Mesenchymal stem cell (in vitro differentiated cells and primary cell): ENCODE measurements around the gene SYT8.

ENCODE experiments used
- DNase-seq: peaks from one replicate; pipeline ENCODE4 v3.0.0-alpha.2; 2013
- H2AFZ ChIP-seq: one replicate; pipeline ENCODE4 v1.6.1; 2013; ENCODE audit warnings: low read depth, mild to moderate bottlenecking, control low read depth, inconsistent platforms, low read length, moderate library complexity
- H2AK5ac ChIP-seq: 2 replicates; pipeline ENCODE4 v1.6.1; 2013; ENCODE audit warnings: low read length, moderate library complexity, mild to moderate bottlenecking, inconsistent platforms; ENCODE audit not compliant: severe bottlenecking
- H2BK120ac ChIP-seq: one replicate; pipeline ENCODE4 v1.6.1; 2013; ENCODE audit warnings: low read depth, mild to moderate bottlenecking, inconsistent platforms, low read length, moderate library complexity
- H2BK12ac ChIP-seq, 2 experiments: one replicate each; pipeline ENCODE4 v1.6.1; 2013; ENCODE audit warnings: inconsistent platforms in 2 of 2, low read length in 2 of 2, mild to moderate bottlenecking in 2 of 2, moderate library complexity in 2 of 2, control low read depth in 1 of 2
- H2BK15ac ChIP-seq: one replicate; pipeline ENCODE4 v1.6.1; 2013; ENCODE audit warnings: mild to moderate bottlenecking, low read depth, inconsistent platforms; ENCODE audit not compliant: poor library complexity, severe bottlenecking
- H2BK5ac ChIP-seq: 2 replicates; pipeline ENCODE4 v1.6.1; 2013; ENCODE audit warnings: low read depth, mild to moderate bottlenecking, low read length, control low read depth, inconsistent platforms; ENCODE audit not compliant: poor library complexity, severe bottlenecking
- H3K14ac ChIP-seq, 2 experiments: one replicate each; pipeline ENCODE4 v1.6.1; 2013; ENCODE audit warnings: inconsistent platforms in 2 of 2, low read length in 2 of 2, control low read depth in 1 of 2, mild to moderate bottlenecking in 1 of 2, moderate library complexity in 1 of 2
- H3K18ac ChIP-seq, 2 experiments: one replicate each; pipeline ENCODE4 v1.6.1; 2013; ENCODE audit warnings: inconsistent platforms in 2 of 2, low read length in 2 of 2, control low read depth in 1 of 2, low read depth in 1 of 2, mild to moderate bottlenecking in 1 of 2
- H3K23ac ChIP-seq, 2 experiments: one replicate each; pipeline ENCODE4 v1.6.1; 2013; ENCODE audit warnings: inconsistent platforms in 2 of 2, low read length in 2 of 2, mild to moderate bottlenecking in 2 of 2, moderate library complexity in 2 of 2, control low read depth in 1 of 2
- H3K27ac ChIP-seq: 2 replicates; pipeline ENCODE4 v1.5.1; 2013; ENCODE audit warnings: mild to moderate bottlenecking, moderate library complexity, low read length, control low read depth, inconsistent platforms; ENCODE audit not compliant: poor library complexity, severe bottlenecking
- H3K27me3 ChIP-seq, 2 experiments: 2 replicates each; pipeline versions ENCODE4 v1.6.1 to v1.7.0; 2013; ENCODE audit warnings: low read length in 2 of 2, mild to moderate bottlenecking in 2 of 2, moderate library complexity in 2 of 2, control low read depth in 1 of 2, inconsistent platforms in 1 of 2; ENCODE audit not compliant: control insufficient read depth in 1 of 2, insufficient read depth in 1 of 2
- H3K36me3 ChIP-seq, 2 experiments: 2 replicates each; pipeline versions ENCODE4 v1.6.1 to v1.7.0; 2013; ENCODE audit warnings: low read length in 2 of 2, control low read depth in 1 of 2, inconsistent platforms in 1 of 2, low read depth in 1 of 2, mild to moderate bottlenecking in 1 of 2; ENCODE audit not compliant: insufficient read depth in 2 of 2, control insufficient read depth in 1 of 2
- H3K4ac ChIP-seq, 2 experiments: one replicate each; pipeline ENCODE4 v1.6.1; 2013; ENCODE audit warnings: inconsistent platforms in 2 of 2, low read length in 2 of 2, mild to moderate bottlenecking in 2 of 2, moderate library complexity in 2 of 2, control low read depth in 1 of 2, low read depth in 1 of 2
- H3K4me1 ChIP-seq: 2 replicates; pipeline ENCODE4 v1.6.1; 2013; ENCODE audit warnings: low read depth, low read length, control low read depth; ENCODE audit not compliant: control insufficient read depth, insufficient read depth
- H3K4me2 ChIP-seq: 2 replicates; pipeline ENCODE4 v1.6.1; 2013; ENCODE audit warnings: low read length, mild to moderate bottlenecking, inconsistent platforms; ENCODE audit not compliant: poor library complexity, severe bottlenecking
- H3K4me3 ChIP-seq, 2 experiments: 2 replicates each; pipeline versions ENCODE4 v1.5.1 to v1.7.0; 2013; ENCODE audit warnings: low read length in 2 of 2, mild to moderate bottlenecking in 2 of 2, control low read depth in 1 of 2, low read depth in 1 of 2; ENCODE audit not compliant: insufficient read depth in 1 of 2
- H3K79me1 ChIP-seq: replicated peaks from 2 replicates; pipeline ENCODE4 v1.6.1; 2013; ENCODE audit warnings: mild to moderate bottlenecking, control low read depth, low read length, inconsistent platforms; ENCODE audit not compliant: poor library complexity, severe bottlenecking
- H3K9ac ChIP-seq: 2 replicates; pipeline ENCODE4 v1.7.0; 2013; ENCODE audit warnings: mild to moderate bottlenecking, low read length, moderate library complexity
- H3K9me3 ChIP-seq: 2 replicates; pipeline ENCODE4 v1.7.0; 2013; ENCODE audit warnings: mild to moderate bottlenecking, low read length; ENCODE audit not compliant: control insufficient read depth
- H4K8ac ChIP-seq: one replicate; pipeline ENCODE4 v1.6.1; 2013; ENCODE audit warnings: inconsistent platforms, mild to moderate bottlenecking, low read length, moderate library complexity
- H4K91ac ChIP-seq: one replicate; pipeline ENCODE4 v1.6.1; 2013; ENCODE audit warnings: mild to moderate bottlenecking, low read length, inconsistent platforms
- WGBS: methylation state at CpG from one replicate; pipeline ENCODE4 v1.1.7; 2013; ENCODE audit warnings: mixed read lengths; 5-methylcytosine and 5-hydroxymethylcytosine counted together

Gene SYT8

DNA sequence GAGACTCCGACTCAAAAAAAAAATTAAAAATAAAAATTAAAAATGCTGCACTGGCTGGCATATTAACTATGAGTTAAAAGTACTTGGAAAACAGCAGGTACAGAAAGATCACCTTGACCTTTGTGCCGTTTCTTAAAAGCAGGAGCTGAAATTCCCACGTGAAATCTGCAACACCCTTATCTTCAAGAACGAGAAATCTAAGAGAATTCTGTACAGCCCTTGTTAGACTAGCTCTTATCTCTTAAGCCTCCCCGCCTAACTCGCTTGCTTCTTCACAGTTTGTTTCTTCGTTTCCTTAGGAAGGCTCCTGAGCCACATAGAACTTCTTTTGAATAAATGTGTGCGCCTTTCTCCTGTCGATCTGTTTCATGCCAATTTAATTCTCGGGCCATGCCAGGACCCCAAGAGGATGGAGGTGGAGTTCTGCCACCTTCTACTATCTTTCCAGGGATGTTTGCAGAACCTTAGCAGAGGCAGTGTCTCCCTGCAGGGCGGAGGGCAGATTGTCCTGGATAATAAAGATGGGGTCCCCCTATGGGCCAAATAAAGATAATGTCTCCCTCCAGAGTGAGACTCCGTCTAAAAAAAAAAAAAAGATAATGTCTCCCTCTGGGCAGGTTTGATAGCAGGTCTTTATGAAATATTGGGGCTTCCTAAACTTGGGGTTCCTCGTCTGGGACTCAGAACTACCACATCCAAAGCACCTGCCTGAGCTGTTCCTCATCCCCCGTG is 27.4 kb upstream of the SYT8 start:
- Histone ChIP-seq H2BK12ac (no peak overlapping the region), H3K27me3 (peaks cover 7 to 53% of the 10 kb centered on the region in 2 experiments), H3K79me1 (no peaks in the 10 kb centered on the region), H4K91ac (no peak overlapping the region), H4K8ac (no peak overlapping the region), H2AK5ac (no peak overlapping the region), H3K4me2 (no peak overlapping the region), H3K18ac (no peak overlapping the region), H2BK15ac (no peak overlapping the region), H2BK120ac (no peak overlapping the region), H3K9me3 (peaks cover 4% of the 10 kb centered on the region), H3K4ac (no peak overlapping the region), H3K9ac (no peak overlapping the region), H3K4me3 (no peak overlapping the region), H3K27ac (no peak overlapping the region), H3K14ac (no peak overlapping the region), H3K4me1 (no peaks in the 10 kb centered on the region), H2BK5ac (no peak overlapping the region), H3K36me3 (no peaks in the 10 kb centered on the region), H3K23ac (no peak overlapping the region), H2AFZ (no peak overlapping the region)
- no peak for DNase-seq
- WGBS: 79% methylated on average over 13 of the region's 14 CpGs

DNA sequence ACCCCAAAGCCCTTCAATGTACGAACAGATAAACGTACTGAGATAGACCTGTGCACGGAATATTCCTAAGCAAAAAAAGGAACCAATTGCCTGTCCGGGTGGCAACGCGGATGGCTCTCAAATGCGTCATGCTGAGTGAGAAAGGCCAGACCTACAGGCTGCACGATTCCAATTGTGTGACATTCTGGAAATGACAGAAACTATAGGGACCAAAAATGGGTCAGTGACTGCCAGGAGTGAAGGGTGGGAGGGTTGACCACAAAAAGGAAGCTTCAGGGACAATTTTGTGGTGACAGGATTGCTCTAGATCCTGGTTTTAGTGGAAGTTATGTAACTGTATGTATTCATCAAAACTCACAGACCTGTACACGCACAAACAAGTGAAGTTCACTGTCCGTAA is 24.0 kb upstream of the SYT8 start:
- peaks cover 7 to 54% of the 10 kb centered on the region in 2 experiments for H3K27me3 ChIP-seq
- no peak for DNase-seq
- peaks cover 5% of the 10 kb centered on the region for H3K9me3 ChIP-seq
- H2AFZ ChIP-seq: no peak overlapping the region
- H3K27ac ChIP-seq: no peak overlapping the region
- no peak overlapping the region for H2BK12ac ChIP-seq
- H3K23ac ChIP-seq: no peak overlapping the region
- no peak overlapping the region for H4K8ac ChIP-seq
- H3K18ac ChIP-seq: no peak overlapping the region
- WGBS: 81% methylated on average over 10 of the region's 10 CpGs
- no peak overlapping the region for H3K4ac ChIP-seq
- no peak overlapping the region for H2BK120ac ChIP-seq
- no peaks in the 10 kb centered on the region for H3K4me1 ChIP-seq
- no peak overlapping the region for H3K4me3 ChIP-seq
- no peak overlapping the region for H3K14ac ChIP-seq
- H4K91ac ChIP-seq: no peak overlapping the region
- no peak overlapping the region for H2BK5ac ChIP-seq
- H3K9ac ChIP-seq: no peak overlapping the region
- H3K36me3 ChIP-seq: no peaks in the 10 kb centered on the region
- no peak overlapping the region for H2BK15ac ChIP-seq
- H2AK5ac ChIP-seq: no peak overlapping the region
- H3K79me1 ChIP-seq: no peaks in the 10 kb centered on the region
- no peak overlapping the region for H3K4me2 ChIP-seq

DNA sequence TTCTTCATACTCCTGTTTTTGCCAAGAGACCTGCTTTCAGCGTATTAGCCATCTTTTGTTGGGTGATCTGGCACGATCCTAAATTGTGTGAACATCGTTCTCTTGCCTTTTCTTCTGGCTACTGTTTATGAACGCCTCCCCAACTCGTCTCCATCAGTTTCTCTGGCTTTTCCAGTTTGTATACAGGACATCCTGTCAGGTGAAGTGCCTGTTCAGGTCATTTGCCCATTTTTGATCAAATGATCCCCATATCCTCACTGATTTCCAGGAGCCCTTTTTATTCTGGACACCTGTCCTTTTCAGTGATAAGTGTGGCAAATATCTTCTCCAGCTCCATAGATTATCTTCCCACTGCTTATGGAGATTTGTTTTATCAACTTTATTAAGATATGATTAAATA is 22.5 kb upstream of the SYT8 start:
- Histone ChIP-seq H3K27me3 (peaks cover 7 to 52% of the 10 kb centered on the region in 2 experiments), H3K18ac (no peak overlapping the region), H3K4me1 (no peaks in the 10 kb centered on the region), H4K91ac (no peak overlapping the region), H3K23ac (no peak overlapping the region), H4K8ac (no peak overlapping the region), H2BK120ac (no peak overlapping the region), H3K79me1 (no peaks in the 10 kb centered on the region), H3K14ac (no peak overlapping the region), H2AFZ (no peak overlapping the region), H2AK5ac (no peak overlapping the region), H3K27ac (no peak overlapping the region), H2BK15ac (no peak overlapping the region), H2BK5ac (no peak overlapping the region), H3K9me3 (peaks cover 5% of the 10 kb centered on the region), H3K4ac (no peak overlapping the region), H3K4me3 (no peak overlapping the region), H3K36me3 (no peaks in the 10 kb centered on the region), H3K9ac (no peak overlapping the region), H2BK12ac (no peak overlapping the region), H3K4me2 (no peak overlapping the region)
- 88% methylated on average over 5 of the region's 5 CpGs for WGBS
- no peak for DNase-seq

DNA sequence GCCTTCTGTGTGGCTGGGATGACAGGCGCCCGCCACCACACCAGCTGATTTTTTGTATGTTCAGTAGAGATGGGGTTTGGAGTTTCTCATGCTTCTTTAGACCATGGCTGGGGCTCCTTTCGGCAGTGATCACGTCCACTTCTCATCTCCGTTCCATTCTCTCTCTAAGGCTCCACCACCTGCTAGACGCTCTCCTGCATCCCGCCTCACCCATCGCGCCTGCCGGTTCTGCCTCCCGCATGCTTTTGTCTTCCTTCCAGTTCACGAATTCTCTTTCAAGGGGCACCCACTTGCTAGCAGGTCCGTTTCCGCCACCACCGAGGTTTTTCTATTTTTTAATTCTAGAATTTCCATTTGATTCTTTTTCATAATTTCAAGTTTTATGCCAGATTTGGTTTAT is 22.0 kb upstream of the SYT8 start:
- H2BK5ac ChIP-seq: no peak overlapping the region
- H2BK12ac ChIP-seq: no peak overlapping the region
- H2BK15ac ChIP-seq: no peak overlapping the region
- H3K36me3 ChIP-seq: no peaks in the 10 kb centered on the region
- no peak overlapping the region for H4K8ac ChIP-seq
- H3K14ac ChIP-seq: no peak overlapping the region
- H3K18ac ChIP-seq: no peak overlapping the region
- H3K9ac ChIP-seq: no peak overlapping the region
- no peak overlapping the region for H3K4ac ChIP-seq
- WGBS: 77% methylated on average over 10 of the region's 15 CpGs
- no peak for DNase-seq
- H3K4me3 ChIP-seq: no peak overlapping the region
- peaks cover 9% of the 10 kb centered on the region for H3K9me3 ChIP-seq
- no peaks in the 10 kb centered on the region for H3K79me1 ChIP-seq
- no peaks in the 10 kb centered on the region for H3K4me1 ChIP-seq
- H4K91ac ChIP-seq: no peak overlapping the region
- H3K27ac ChIP-seq: no peak overlapping the region
- H2AFZ ChIP-seq: no peak overlapping the region
- H2AK5ac ChIP-seq: no peak overlapping the region
- H2BK120ac ChIP-seq: no peak overlapping the region
- no peak overlapping the region for H3K4me2 ChIP-seq
- H3K27me3 ChIP-seq: peaks cover 2 to 51% of the 10 kb centered on the region in 2 experiments
- no peak overlapping the region for H3K23ac ChIP-seq
